Posterior vena cava (tissue), 2 donors: ENCODE results near the gene CCDC92. TPM values are rescaled to one million over a fixed set of nuclear protein-coding genes. Genes with fewer than 3 reads are reported as not detected.

Source experiments
- DNase-seq: peaks from one replicate; pipeline ENCODE4 v3.0.0-alpha.2; 2020; ENCODE audit warnings: low spot score
- intact Hi-C, 2 donors: fragments of 100-400 bp; cut with DNase I; formaldehyde crosslinking; loops; one replicate each; pipeline versions ENCODE4 v1.14.1 to v1.14.2; 2022 to 2023
- total RNA-seq, 2 donors: library from RNA; stranded (reverse); fragmentation: NEBNext Ultra II Directional; extraction: Animal tissue kit (Norgen Biotek cat#: 25700); gene quantifications; one replicate each; pipeline ENCODE4 v1.2.1, GENCODE V29; 2021
- donor health status: DM: yes; HTN: yes; CAD: no.
- donor health status: DM: yes; HTN: yes; CAD: no.

CCDC92 gene
- total RNA-seq, 2 donors from 2014 or later, result 37.4 to 52.3 TPM

DNA sequence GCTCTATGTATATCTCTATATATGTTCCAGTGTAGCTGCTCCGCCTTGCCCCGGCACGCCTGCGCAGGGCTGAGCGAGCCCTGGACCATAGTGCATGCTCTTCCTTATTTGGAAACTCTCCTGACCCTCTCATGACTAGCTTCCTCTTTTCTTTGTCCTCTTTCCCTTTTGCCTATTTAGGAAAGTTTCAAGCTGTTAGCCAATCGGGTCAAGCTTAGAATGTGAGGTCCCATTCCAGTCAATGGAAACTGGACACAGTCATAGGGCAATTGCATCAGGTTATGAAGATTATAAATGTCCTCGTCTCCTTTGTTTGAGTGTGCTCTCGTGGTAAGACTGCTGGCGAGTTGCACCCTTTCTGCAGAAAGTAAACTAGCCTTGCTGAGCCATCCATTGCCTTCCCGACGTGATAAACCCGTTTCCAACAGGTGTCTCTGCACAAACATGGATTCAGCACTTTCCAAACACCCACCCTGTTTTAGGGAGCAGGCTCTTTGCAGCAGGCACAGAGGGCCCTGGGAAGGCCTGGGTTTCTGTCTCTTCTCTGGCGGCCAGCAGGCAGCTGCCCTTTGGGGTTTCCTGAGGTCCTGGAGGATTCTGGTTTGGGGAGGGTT lies 30.9 kb downstream of the CCDC92 start:
- DNase-seq, result peak; percentile 64
- intact Hi-C loops, result no loop called here

DNA sequence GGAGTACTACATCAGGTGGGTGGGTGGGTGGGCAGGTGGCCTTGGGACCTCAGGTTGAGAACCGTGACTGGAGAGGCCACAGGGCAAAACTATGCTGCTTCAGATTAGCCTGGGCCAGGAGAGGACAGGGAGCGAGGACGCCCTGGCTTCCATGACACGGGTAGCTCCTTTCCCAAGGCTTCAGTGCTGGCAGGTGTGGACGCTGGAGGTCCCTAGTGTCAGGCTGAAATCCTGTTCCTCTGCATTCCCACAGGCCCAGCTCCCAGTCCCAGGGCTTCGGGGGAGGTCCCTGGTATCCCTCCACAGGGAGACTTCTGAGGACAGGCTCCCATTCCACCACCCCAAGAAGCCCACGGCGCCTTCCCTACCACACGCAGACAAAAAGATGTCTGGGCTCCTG lies 31.6 kb downstream of the CCDC92 start:
- intact Hi-C loops, result no loop called here
- peak; percentile 61 for DNase-seq

DNA sequence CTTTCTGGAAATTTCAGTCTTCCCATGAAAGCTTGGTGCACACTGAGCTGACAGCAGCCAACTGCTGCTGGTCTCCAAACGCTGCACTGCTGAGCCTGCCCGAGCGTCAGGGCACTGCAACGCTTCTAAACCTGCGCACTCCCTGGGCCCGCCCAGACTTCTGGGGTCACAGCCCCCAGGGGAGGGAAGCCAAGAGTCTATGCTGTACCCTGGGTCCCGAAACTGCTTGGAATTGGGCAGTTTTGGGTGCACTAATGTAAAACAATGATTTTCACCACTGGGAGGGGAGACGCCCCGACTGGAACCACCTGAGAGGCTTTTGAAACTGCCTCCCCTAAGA lies 32.0 kb downstream of the CCDC92 start:
- intact Hi-C loops, result no loop called here

DNA sequence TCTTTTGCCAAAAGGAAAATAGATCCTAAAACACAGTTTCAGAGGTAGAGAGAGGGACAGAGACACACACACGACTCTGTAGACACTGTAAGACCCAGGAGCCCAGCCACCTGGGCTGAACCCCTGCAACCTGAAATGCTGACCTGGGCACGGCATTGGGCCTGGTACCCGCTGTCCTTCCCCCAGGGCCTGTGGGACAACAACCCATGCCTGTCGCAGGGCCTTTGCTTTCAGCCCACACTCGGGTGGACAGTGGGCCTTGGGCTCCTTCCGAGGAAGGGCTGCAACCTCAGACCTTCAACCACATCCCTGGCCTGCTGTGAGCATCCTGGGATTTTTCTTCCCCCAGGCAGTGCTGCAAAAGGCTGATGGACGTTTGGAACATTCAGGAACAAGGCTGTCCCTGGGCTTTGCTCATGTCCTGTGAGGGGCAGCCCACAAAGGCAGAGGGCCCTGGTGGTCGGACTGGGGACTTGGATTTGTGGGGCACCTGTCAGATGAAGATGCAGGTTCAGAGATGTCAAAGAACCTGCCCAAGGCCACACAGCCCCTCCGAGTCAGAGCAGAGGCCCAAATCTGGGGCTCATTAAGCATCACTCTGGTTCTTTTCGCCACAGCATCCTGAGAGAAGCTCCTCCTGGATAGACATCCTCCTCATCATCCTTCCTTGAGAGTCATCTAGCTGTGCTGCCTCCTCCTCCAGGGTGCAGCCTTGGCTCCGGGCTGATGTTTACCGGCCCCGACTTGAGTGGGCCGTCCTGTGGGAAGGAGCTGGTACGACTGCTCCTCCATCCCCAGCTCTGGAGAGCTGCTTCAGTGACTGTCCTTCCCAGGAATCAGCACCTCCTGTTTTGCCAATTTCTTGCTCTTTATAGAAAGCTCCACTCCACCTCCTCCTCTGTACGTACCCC lies 32.7 kb downstream of the CCDC92 start:
- peak; percentile 73 for DNase-seq
- intact Hi-C loops, result no loop called here

More for the DNA sequence above, 32.0 kb downstream of the CCDC92 start:
- DNase-seq, result peak; percentile 41

DNA sequence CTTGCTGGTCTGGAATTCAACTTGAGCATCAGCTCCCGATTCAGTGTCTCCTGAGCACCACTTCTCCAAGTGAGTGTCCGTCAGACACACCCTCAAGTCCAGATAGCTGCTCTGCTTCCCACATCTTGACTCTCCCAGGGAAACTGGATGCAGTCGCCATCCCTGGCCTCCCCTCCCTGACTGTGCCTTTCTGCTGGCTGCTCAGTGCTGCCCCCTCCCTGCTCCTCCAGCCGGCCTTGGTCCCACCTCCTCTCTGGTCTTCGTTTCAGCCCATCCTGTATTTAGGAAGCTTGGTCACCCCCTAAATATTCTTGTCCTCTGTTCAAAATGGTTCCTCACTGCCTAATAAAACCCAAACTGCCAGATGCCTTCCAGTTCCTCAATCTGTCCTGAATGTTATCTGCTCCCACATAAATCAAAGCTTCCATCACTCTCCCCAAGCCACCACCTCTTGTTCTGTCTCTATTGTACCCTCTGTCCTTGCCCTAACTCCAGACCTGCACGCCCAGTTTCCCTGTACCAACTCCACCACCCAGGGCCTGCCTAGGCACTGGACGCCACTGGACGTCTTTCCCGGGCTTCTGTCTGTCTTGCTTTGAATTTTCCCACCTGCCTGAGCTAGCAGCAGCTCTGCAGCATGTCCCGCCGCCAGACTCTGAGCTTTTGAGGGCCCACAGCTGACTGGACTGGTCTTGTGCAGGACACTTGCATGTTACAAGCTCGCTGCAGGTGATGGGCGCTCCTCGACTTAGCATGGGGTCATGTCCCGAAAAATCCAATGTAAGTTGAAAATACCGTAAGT lies 33.8 kb downstream of the CCDC92 start:
- DNase-seq, result peak; percentile 63
- intact Hi-C loops, result no loop called here

DNA sequence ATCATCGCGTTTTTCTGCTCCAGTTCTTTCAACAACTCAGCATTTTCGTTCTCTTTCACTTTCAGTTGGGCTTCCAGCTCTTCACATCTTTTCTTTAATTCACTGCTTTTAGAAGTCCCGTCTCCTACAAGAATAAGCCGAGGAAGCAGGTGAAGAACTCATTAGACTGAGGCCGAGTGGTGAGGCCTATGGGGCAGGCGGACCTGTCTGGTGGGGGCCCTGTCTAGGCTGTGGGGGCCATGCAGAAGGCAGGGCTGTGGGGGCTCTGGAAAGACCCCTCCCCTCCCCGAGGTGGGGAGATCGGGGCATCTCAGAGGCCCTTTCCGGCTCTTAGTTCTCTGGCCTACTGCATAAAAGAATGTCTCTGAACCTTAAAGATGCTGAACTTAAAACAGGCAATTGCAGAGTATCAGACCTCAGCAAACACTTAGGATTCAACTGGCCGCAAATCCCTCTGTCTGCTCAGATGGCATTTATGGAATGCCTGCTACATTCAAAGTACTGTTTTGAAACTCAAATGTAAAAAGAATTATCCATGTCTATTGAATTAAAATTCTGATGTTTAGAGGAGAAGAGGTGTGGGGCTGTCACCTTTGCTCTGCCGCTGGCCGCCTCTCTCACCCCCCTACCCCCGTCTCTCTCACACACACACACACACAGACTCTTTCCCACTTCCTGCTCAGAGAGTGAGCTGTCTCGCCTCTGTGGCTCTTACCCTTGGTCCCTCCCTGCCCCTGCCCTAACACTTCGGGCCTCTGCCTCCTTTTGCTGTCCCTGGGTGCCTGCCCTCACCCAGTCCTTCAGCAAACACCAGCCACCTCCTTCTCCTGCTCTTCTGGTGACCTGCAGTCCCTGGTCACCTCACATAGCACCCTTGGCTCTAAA lies 34.7 kb downstream of the CCDC92 start:
- DNase-seq, result peak; percentile 36
- intact Hi-C loops, result no loop called here

DNA sequence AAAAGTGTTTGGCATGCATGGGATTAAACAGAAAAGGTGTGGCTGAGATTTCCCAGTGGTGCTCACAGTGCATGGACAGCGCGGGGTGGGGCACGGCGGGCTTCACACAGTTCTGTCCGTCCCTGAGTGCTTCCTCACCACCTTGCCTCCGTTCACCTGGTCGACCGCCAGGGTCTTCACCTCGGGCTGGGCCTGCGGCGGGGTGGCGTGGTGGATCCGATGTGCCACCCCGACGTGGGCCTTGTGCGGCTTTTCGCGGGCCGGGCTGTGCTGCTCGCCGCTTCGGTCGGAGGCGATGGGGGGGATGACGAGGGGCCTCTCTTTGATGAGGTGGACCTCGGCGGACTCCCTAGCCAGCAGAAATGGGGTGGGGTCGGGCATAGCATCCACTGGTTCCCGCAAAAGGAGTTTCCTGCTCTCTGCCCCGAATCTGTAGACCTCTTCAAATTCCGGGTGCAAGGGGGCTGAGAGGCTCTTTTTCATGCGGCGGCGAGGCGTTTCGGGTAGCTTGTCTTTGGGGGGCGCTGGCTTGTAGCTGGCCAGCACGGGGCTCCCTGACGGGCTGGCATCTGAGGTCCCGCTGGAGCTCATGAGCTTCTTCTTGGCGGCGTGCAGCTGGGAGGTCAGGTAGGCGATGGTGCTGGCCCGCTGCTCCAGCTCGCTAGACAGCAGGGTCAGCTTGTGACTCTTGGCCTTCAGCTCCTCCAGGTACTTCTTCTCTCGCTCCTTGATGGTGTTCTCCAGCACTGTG lies 35.5 kb downstream of the CCDC92 start:
- peak; percentile 73 for DNase-seq
- intact Hi-C loops, result no loop called here

DNA sequence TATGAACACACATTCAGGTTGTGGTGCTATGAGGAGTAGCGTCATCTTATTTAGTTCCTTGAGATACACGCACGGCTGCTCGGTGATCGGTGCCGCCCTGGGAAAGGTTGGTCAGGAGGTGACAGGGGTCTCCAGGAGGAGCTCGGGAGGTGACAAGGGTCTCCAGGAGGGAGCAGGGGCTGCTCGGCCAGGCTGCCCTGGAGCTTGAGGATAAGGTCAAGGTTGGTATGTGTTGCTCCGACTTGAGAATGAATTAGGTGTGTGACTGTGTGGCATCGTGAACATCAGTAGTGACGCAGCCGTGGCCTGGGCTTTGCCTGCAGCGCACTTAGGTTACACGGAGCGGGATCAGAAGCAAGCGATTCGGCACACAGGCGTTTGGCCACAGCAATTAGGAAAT lies 36.2 kb downstream of the CCDC92 start:
- intact Hi-C loops, result no loop called here
- DNase-seq, result peak; percentile 71

DNA sequence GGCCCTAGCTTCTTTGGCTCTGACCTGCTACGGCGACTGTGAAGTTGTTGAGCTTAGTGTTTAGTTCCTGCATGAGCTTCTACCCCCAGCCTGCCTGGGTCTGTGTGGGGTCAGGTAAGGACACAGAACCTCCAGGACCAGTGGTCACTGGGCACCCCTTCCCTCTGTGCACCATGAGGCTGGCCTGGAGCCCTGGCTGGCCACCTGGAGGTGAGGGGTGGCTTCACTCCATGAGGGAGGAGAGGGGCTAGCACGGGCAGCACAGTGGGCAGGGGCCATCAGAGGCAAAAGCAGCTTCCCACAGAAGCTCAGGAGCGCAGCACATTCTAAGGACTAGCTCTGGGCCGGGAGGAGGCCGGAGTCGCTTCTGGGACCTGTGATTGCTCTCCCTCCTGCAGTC lies 36.7 kb downstream of the CCDC92 start:
- DNase-seq, result peak; percentile 70
- intact Hi-C loops, result no loop called here

DNA sequence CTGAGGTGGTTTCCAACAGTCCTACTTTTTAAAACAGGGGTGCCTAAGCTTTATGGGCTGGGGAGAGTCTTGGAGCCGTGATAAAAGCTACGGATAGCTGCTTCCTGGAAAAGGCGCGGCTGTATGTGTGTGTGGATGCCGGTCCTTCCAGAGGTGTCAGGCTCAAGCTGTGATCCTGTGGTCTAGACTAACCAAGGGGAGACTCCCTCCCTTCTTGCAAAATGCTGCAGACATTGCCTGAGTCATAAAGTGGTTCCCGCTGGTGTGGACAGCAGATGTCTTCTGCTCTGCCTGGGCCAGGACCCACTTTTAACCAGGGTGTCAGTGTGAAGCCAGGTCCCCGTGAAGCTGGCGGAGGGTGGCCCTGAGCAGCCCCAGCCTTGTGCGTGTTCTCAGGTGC lies 37.8 kb downstream of the CCDC92 start:
- DNase-seq, result peak; percentile 44
- intact Hi-C loops, result no loop called here

DNA sequence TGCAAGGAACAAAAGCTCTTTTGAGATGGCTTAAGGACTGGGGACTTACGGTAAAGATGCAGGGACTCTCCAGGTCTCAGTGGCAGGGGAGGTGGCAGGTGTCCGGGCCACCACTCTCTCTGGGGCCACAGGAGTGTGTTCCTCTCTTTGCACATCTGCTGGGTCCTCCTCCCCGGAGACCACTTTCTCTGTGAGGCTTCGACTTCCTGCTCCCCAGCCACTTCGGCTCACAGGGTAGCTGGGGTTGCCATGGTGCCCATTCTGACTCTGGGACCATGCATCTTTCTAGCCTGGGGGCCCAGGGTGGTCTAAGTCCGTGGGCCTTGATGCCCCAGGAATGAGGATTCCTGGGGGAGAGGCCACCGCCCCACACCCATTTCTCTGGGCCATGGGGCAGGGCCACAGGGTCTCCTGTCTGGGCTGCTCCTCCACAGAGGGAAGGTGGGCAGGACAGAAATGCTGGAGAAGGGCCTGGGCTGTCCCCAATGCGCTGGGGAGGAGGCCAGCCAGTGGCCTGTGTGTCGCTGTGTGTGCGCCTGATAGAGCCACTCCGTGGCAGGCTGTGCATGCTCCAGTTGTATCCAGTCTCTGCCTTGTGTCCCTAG lies 38.5 kb downstream of the CCDC92 start:
- peak; percentile 73 for DNase-seq
- intact Hi-C loops, result no loop called here

DNA sequence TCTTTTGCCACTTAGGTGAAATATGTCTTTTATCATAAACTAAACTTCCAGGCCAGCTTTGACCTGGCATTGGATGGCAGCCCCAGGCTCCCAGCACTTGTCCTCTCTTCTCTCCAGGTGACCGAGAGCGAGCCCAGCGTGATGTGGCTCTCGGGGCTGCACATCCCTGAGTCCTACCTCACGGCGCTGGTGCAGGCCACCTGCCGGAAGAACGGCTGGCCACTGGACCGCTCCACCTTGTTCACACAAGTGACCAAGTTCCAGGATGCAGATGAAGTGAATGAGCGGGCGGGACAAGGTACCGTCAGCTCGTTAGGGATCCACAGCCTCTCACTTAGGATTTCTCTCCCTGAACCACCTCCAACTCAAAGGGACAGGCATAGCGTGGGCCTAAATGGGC lies 39.4 kb downstream of the CCDC92 start:
- DNase-seq, result peak; percentile 62
- intact Hi-C loops, result no loop called here

DNA sequence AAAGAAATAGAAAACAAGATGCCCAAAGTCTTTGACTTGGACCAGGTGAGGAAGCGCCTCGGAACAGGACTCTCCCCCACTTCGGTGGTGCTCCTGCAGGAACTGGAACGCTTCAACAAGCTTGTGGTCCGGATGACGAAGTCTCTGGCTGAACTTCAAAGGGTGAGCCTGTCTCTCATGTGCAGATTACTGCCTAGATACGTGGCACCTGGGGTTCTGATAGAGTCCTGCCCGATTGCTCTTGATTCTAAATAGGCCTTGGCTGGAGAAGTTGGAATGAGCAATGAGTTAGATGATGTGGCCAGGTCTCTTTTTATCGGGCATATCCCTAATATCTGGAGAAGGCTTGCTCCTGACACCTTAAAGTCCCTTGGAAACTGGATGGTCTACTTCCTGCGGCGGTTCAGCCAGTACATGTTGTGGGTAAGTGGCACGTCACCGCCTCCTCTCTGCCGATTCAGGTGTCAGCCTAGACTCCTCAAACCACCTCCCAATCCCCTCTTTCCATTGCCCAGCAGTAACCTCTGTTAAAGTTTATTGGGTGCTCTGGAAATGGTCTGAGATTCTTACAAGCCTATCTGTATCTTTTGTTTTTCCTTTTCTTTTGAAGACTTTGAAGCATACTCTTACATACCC lies 40.8 kb downstream of the CCDC92 start:
- intact Hi-C loops, result no loop called here
- DNase-seq, result peak; percentile 54

DNA sequence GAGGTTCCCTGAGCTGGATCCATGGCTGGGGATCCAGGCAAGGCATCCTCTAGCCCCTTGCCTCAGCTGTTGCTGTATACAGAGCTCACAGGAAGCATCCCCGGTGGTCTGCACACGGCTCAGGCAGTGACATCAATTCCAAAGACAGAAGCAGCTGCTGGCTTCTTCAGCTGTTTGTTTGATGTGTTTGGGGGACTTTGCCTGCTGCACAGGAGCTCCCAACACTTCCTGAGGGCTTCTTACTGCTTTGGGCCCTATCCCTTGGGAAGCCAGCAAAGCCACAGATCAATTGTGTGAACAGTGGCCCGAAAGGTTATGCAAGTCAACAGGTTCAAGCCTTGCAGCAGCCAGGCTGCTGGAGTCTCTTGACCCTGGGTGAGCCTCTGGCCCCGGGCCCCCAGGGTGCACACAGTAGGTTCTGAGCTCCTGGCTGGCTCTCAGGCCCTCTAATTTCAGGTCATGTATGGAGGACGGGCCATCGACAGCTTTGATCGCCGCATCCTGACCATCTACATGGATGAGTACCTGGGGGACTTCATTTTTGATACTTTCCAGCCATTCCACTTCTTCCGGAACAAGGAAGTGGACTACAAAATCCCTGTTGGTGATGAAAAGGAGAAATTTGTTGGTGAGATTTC lies 42.6 kb downstream of the CCDC92 start:
- peak; percentile 59 for DNase-seq
- intact Hi-C loops, result no loop called here

DNA sequence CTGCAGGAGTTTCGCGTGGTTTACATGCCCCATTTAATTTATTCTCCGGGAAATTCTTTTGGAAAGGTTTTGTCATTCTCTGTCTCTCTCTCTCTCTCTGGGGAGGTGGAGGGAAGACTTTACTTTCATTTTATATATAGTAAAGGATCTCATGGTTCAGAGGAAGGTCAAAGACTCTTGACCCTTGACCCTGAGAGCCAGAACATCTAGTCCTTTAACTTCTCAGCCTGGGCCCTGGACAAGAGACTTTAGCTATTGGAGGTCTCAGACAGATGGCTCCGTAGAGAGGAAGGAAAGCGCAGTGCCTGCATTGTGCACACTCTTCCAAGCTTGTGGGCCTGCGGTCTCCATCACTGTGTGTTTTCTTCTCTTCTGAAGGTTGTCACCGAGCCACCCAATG lies 43.7 kb downstream of the CCDC92 start:
- intact Hi-C loops, result no loop called here

DNA sequence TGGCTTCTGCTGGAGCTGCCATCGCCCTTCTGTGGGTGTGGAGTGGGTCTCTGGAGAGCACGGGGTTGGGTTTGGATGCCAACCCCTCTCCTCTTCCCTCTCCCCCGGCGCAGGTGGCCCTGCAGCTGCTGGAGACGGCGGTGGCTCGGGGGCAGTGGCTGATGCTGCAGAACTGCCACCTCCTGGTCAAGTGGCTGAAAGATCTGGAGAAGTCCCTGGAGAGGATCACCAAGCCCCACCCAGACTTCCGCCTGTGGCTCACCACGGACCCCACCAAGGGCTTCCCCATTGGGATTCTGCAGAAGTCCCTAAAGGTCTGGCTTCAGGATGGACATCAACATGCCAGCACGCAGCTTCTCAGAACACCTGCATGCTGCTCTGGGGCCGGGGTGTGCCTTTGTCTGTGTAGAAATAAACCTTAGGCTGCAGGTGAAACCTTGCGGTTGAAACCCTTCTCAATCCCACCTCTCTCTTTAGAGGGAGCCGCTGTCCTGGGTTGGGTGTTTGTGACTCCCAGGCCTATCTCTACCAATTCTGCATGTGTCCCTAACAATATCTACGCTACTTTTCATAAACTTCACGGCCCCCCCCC lies 44.3 kb downstream of the CCDC92 start:
- intact Hi-C loops, result no loop called here
- DNase-seq, result no peak

More for the DNA sequence above, 43.7 kb downstream of the CCDC92 start:
- no peak for DNase-seq

DNA sequence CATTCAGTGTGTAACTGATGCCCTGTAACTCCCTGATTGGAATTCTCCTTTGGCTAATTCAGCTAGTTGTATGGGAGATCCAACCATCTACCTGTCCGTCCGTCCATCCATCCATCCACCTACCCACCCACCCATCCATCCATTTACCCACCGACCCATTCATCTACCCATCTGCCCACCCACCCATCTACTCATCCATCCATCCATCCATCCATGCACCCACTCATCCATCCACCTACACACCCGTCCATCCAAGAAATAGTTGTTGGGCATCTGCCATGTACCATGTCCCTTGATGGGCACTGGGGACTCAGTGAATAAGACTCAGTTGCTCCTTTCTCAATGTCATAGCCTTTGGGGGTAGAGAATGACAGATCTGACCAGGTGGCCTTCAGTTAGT lies 48.1 kb downstream of the CCDC92 start:
- DNase-seq, result no peak
- intact Hi-C loops, result no loop called here
